IMR-90 (cell line): ENCODE measurements around the gene UNC119. TPM values are rescaled to one million over a fixed set of nuclear protein-coding genes. Genes with fewer than 3 reads are reported as not detected.

ENCODE experiments used
- ATAC-seq: fragments of 200-7000 bp; cut with Tn5 transposase; 2 replicates; pipeline ENCODE4 v1.9.1; 2020; ENCODE audit warnings: low read depth, mild to moderate bottlenecking, moderate library complexity
- BruUV-seq: library from RNA; stranded (reverse); fragments of 400-500 nt; replicated peaks from 2 replicates; lab custom pipeline; 2021; lab: Mats Ljungman, UMichigan
- CTCF ChIA-PET: fragments of 300-600 bp; formaldehyde crosslinking; extraction: SDS; loops from one replicate; lab custom pipeline; 2021; ENCODE audit warnings: antibody characterized with exemption; lab: Yijun Ruan, JAX
- POLR2A ChIA-PET: fragments of 300-600 bp; sonication (Branson Sonifier 250); formaldehyde crosslinking; loops from one replicate; lab custom pipeline; 2022; ENCODE audit warnings: antibody characterized with exemption; ENCODE audit not compliant: unreplicated experiment; lab: Charles Lee
- DNase-seq: peaks from one replicate; pipeline ENCODE4 v3.0.0; 2013
- H2AFZ ChIP-seq: replicated peaks from 2 replicates; pipeline ENCODE3; 2013; ENCODE audit warnings: low read length, mild to moderate bottlenecking; ENCODE audit not compliant: poor library complexity
- H2AK5ac ChIP-seq: 2 replicates; pipeline ENCODE4 v1.6.1; 2013; ENCODE audit warnings: low read depth, low read length, inconsistent platforms
- H2AK9ac ChIP-seq: replicated peaks from 2 replicates; pipeline ENCODE3; 2013; ENCODE audit warnings: mild to moderate bottlenecking, low read depth, low read length, moderate library complexity; ENCODE audit not compliant: poor library complexity
- H2BK120ac ChIP-seq: 2 replicates; pipeline ENCODE4 v1.6.1; 2013; ENCODE audit warnings: low read depth, low read length, inconsistent platforms
- H2BK15ac ChIP-seq: 3 replicates; pipeline ENCODE4 v1.6.1; 2013; ENCODE audit warnings: low read depth, low read length, inconsistent platforms
- H2BK20ac ChIP-seq: 2 replicates; pipeline ENCODE4 v1.6.1; 2013; ENCODE audit warnings: low read depth, mild to moderate bottlenecking, inconsistent platforms, low read length, moderate library complexity
- H2BK5ac ChIP-seq: 2 replicates; pipeline ENCODE4 v1.6.1; 2013; ENCODE audit warnings: mild to moderate bottlenecking, low read depth, low read length, inconsistent platforms; ENCODE audit not compliant: poor library complexity, severe bottlenecking
- H3K14ac ChIP-seq: replicated peaks from 2 replicates; pipeline ENCODE4 v1.6.1; 2013; ENCODE audit warnings: low read depth, low read length, inconsistent platforms
- H3K18ac ChIP-seq: 2 replicates; pipeline ENCODE4 v1.6.1; 2013; ENCODE audit warnings: low read depth, low read length, control low read depth
- H3K23ac ChIP-seq: 2 replicates; pipeline ENCODE4 v1.6.1; 2013; ENCODE audit warnings: low read depth, low read length, inconsistent platforms
- H3K27ac ChIP-seq: 2 replicates; pipeline ENCODE4 v1.5.1; 2013; ENCODE audit warnings: mild to moderate bottlenecking, control low read depth, low read length; ENCODE audit not compliant: insufficient read depth
- H3K27me3 ChIP-seq: 2 replicates; pipeline ENCODE4 v1.6.1; 2013; ENCODE audit warnings: low read length; ENCODE audit not compliant: control insufficient read depth, insufficient read depth
- H3K36me3 ChIP-seq: 2 replicates; pipeline ENCODE4 v1.6.1; 2013; ENCODE audit warnings: low read length, mixed read lengths; ENCODE audit not compliant: control insufficient read depth, insufficient read depth
- H3K4ac ChIP-seq: 2 replicates; pipeline ENCODE4 v1.6.1; 2013; ENCODE audit warnings: low read depth, low read length, inconsistent platforms
- H3K4me1 ChIP-seq: 2 replicates; pipeline ENCODE4 v1.6.1; 2013; ENCODE audit warnings: low read length, mixed read lengths; ENCODE audit not compliant: control insufficient read depth, insufficient read depth
- H3K4me2 ChIP-seq: 2 replicates; pipeline ENCODE4 v1.6.1; 2013; ENCODE audit warnings: low read depth, mild to moderate bottlenecking, control low read depth, low read length, moderate library complexity
- H3K4me3 ChIP-seq: 2 replicates; pipeline ENCODE4 v1.5.1; 2013; ENCODE audit warnings: low read depth, mild to moderate bottlenecking, control low read depth, low read length, moderate library complexity; ENCODE audit not compliant: insufficient read depth
- H3K56ac ChIP-seq: 2 replicates; pipeline ENCODE4 v1.6.1; 2013; ENCODE audit warnings: low read length, inconsistent platforms; ENCODE audit not compliant: insufficient read depth; ENCODE audit errors: extremely low read depth
- H3K79me1 ChIP-seq, 2 experiments: 2 replicates each; pipeline ENCODE4 v1.6.1; 2013; ENCODE audit warnings: low read length in 2 of 2, inconsistent platforms in 1 of 2, low read depth in 1 of 2
- H3K9ac ChIP-seq: 2 replicates; pipeline ENCODE4 v1.6.1; 2013; ENCODE audit warnings: low read depth, low read length, control low read depth
- H3K9me1 ChIP-seq: 2 replicates; pipeline ENCODE4 v1.6.1; 2013; ENCODE audit warnings: low read length, inconsistent platforms; ENCODE audit not compliant: insufficient read depth
- H3K9me3 ChIP-seq: 2 replicates; pipeline ENCODE4 v1.6.1; 2013; ENCODE audit warnings: low read length; ENCODE audit not compliant: control insufficient read depth, insufficient read depth
- H4K20me1 ChIP-seq: 2 replicates; pipeline ENCODE4 v1.6.1; 2013; ENCODE audit warnings: low read length, inconsistent platforms; ENCODE audit not compliant: insufficient read depth
- H4K5ac ChIP-seq: 2 replicates; pipeline ENCODE4 v1.6.1; 2013; ENCODE audit warnings: mild to moderate bottlenecking, low read depth, low read length, control low read depth
- H4K8ac ChIP-seq, 2 experiments: 2 replicates each; pipeline ENCODE4 v1.6.1; 2013; ENCODE audit warnings: low read depth in 2 of 2, low read length in 2 of 2, control low read depth in 1 of 2, inconsistent platforms in 1 of 2
- H4K91ac ChIP-seq: 2 replicates; pipeline ENCODE4 v1.6.1; 2013; ENCODE audit warnings: low read depth, low read length, inconsistent platforms; ENCODE audit not compliant: insufficient read depth
- BHLHE40 ChIP-seq: fragments of 150-350 bp; IDR thresholded peaks from 2 replicates; pipeline ENCODE4 v1.6.1; 2016; ENCODE audit warnings: mild to moderate bottlenecking, low read depth, low read length
- CEBPB ChIP-seq: IDR thresholded peaks from 2 replicates; pipeline ENCODE4 v1.6.1; 2012; ENCODE audit warnings: low read depth, low read length, improper control_type of control experiment
- CHD1 ChIP-seq: IDR thresholded peaks from 2 replicates; pipeline ENCODE4 v1.6.1; 2012; ENCODE audit warnings: low read depth, low read length, improper control_type of control experiment
- CTCF ChIP-seq: conservative IDR thresholded peaks from 2 replicates; pipeline ENCODE4 v1.5.1; 2012; ENCODE audit warnings: mild to moderate bottlenecking, low read depth, low read length, improper control_type of control experiment
- FOS ChIP-seq: fragments of 150-350 bp; IDR thresholded peaks from 2 replicates; pipeline ENCODE4 v1.6.1; 2016; ENCODE audit warnings: low read depth, low read length
- MAFK ChIP-seq: IDR thresholded peaks from 2 replicates; pipeline ENCODE4 v1.6.1; 2012; ENCODE audit warnings: low read depth, low read length, improper control_type of control experiment
- MAZ ChIP-seq: IDR thresholded peaks from 2 replicates; pipeline ENCODE4 v1.6.1; 2012; ENCODE audit warnings: low read depth, mild to moderate bottlenecking, low read length, improper control_type of control experiment, moderate library complexity, borderline replicate concordance
- MXI1 ChIP-seq: IDR thresholded peaks from 2 replicates; pipeline ENCODE4 v1.6.1; 2012; ENCODE audit warnings: low read depth, mild to moderate bottlenecking, low read length, moderate library complexity, borderline replicate concordance
- NFE2L2 ChIP-seq: fragments of 150-350 bp; IDR thresholded peaks from 2 replicates; pipeline ENCODE4 v1.6.1; 2016; ENCODE audit warnings: low read depth, mild to moderate bottlenecking, low read length
- POLR2A ChIP-seq: IDR thresholded peaks from 2 replicates; pipeline ENCODE4 v1.6.1; 2012; ENCODE audit warnings: mild to moderate bottlenecking, low read depth, low read length
- RAD21 ChIP-seq: IDR thresholded peaks from 2 replicates; pipeline ENCODE4 v1.6.1; 2012; ENCODE audit warnings: low read length, improper control_type of control experiment
- RCOR1 ChIP-seq: IDR thresholded peaks from 2 replicates; pipeline ENCODE4 v1.6.1; 2012; ENCODE audit warnings: mild to moderate bottlenecking, low read length, improper control_type of control experiment; ENCODE audit not compliant: insufficient replicate concordance
- SMC3 ChIP-seq: fragments of 150-350 bp; IDR thresholded peaks from 2 replicates; pipeline ENCODE4 v1.6.1; 2016; ENCODE audit warnings: low read depth, mild to moderate bottlenecking, antibody characterized with exemption, low read length, moderate library complexity
- WGBS, 2 experiments: methylation state at CpG; one replicate each; pipeline versions ENCODE4 v1.1.5 to v1.1.7; 2013; ENCODE audit warnings: missing lambda C conversion rate in 2 of 2; ENCODE audit not compliant: insufficient read length in 1 of 2; ENCODE audit errors: extremely low coverage in 2 of 2; 5-methylcytosine and 5-hydroxymethylcytosine counted together
- dilution Hi-C: fragments of 300-500 bp; cut with HindIII; formaldehyde crosslinking; loops from one replicate; pipeline ENCODE4 v1.14.3; 2018; ENCODE audit warnings: low sequenced_read_pairs; ENCODE audit not compliant: unreplicated experiment
- in situ Hi-C: fragments of 300-500 bp; cut with MboI; formaldehyde crosslinking; loops from 3 replicates; pipeline ENCODE4 v1.14.3; 2019; ENCODE audit warnings: low sequenced_read_pairs, inconsistent platforms, mixed read lengths
- intact Hi-C: fragments of 100-400 bp; cut with micrococcal nuclease; formaldehyde crosslinking; loops from 2 replicates; pipeline ENCODE4 v1.10.0; 2022
- polyA plus RNA-seq, 3 experiments: library from polyadenylated mRNA; depleted of rRNA; stranded (reverse); fragments of >200 nt; gene quantifications; 2 replicates each; pipeline ENCODE4 v1.2.3, GENCODE V29; 2012; ENCODE audit warnings: low replicate concordance in 1 of 3
- total RNA-seq: library from RNA; depleted of rRNA; stranded (reverse); fragments of >200 nt; gene quantifications from 2 replicates; pipeline ENCODE4 v1.2.3, GENCODE V29; 2012

The UNC119 gene
- total and polyA plus RNA-seq, 2 of the 4 experiments (the other 2 are of a cell fraction), result 22.4 to 57.4 TPM

GRCh38 chr17:28518132-28518531 lies 34.3 kb downstream of the UNC119 start:
- TF ChIP-seq POLR2A (no peak), MXI1 (no peak), SMC3 (no peak), RCOR1 (no peak), CEBPB (no peak), MAZ (no peak), BHLHE40 (no peak), FOS (no peak), NFE2L2 (no peak), CTCF (no peak), MAFK (no peak), RAD21 (no peak), CHD1 (no peak)
- no peak for ATAC-seq
- intact Hi-C loops (no loop called here), dilution Hi-C loops (no loop called here), in situ Hi-C loops (no loop called here)
- CTCF ChIA-PET, result no interaction called here
- Histone ChIP-seq H3K4ac (no peak overlapping the region), H2AFZ (no peak overlapping the region), H4K8ac (no peak overlapping the region), H4K5ac (no peak overlapping the region), H3K23ac (no peak overlapping the region), H2BK20ac (no peak overlapping the region), H3K27ac (no peak overlapping the region), H3K79me1 (no peaks in the 10 kb centered on the region), H4K20me1 (no peaks in the 10 kb centered on the region; the same call in 1 of the 2 replicates), H3K9me3 (no peaks in the 10 kb centered on the region), H3K4me1 (no peaks in the 10 kb centered on the region), H3K36me3 (no peaks in the 10 kb centered on the region), H2AK5ac (no peak overlapping the region), H3K4me2 (no peak overlapping the region), H4K91ac (no peak overlapping the region), H3K4me3 (no peak overlapping the region), H2BK5ac (no peak overlapping the region), H3K27me3 (peaks cover 47% of the 10 kb centered on the region), H3K9ac (no peak overlapping the region), H2BK120ac (no peak overlapping the region), H2BK15ac (no peak overlapping the region), H3K18ac (no peak overlapping the region), H3K14ac (no peak overlapping the region), H3K9me1 (no peaks in the 10 kb centered on the region), H2AK9ac (no peak overlapping the region), H3K56ac (no peak overlapping the region)
- DNase-seq, result no peak
- POLR2A ChIA-PET, result no interaction called here
- 83% methylated on average over 2 of the region's 6 CpGs; no CpG with 5 or more reads in 1 of the 2 experiments for WGBS, 2 experiments
- no TSS peak for BruUV-seq
